ENCODE results near the gene TMEM30B.

- TF ChIP-seq, protein P1, sequence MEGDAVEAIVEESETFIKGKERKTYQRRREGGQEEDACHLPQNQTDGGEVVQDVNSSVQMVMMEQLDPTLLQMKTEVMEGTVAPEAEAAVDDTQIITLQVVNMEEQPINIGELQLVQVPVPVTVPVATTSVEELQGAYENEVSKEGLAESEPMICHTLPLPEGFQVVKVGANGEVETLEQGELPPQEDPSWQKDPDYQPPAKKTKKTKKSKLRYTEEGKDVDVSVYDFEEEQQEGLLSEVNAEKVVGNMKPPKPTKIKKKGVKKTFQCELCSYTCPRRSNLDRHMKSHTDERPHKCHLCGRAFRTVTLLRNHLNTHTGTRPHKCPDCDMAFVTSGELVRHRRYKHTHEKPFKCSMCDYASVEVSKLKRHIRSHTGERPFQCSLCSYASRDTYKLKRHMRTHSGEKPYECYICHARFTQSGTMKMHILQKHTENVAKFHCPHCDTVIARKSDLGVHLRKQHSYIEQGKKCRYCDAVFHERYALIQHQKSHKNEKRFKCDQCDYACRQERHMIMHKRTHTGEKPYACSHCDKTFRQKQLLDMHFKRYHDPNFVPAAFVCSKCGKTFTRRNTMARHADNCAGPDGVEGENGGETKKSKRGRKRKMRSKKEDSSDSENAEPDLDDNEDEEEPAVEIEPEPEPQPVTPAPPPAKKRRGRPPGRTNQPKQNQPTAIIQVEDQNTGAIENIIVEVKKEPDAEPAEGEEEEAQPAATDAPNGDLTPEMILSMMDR (IDR thresholded peaks at IDR 0.05), result no peak
- TF ChIP-seq EP300 (IDR thresholded peaks at IDR 0.05) (no peak), POLR2A (IDR thresholded peaks at IDR 0.05) (no peak), POLR2AphosphoS5 (IDR thresholded peaks at IDR 0.05) (no peak)
Observed at GRCh38 chr14:61281948-61282275, 774 bp upstream of the TMEM30B start.
